ENCODE measurements around the gene PAEP.

Gene PAEP

DNA sequence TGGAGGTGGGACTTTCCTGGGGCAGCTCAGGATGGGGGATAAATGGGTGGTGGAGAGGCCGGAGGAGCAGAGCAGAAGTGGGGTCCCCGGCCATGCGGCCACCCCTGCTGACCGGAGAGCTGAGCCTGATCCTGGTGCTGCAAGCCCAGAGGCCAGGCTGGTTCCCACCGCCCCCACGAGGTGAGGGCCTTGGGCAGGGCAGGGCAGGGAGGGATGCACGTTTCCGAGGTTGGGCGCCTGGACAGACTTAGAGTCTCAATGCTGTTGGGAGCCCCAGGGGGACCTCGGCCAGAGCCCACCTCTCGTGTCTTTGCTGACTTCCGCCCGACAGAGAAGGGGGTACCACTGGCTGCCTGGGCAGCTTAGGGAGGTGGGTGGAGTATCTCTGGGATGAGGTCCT, 10.1 kb upstream of the PAEP start:
- DNase-seq: no peak

GRCh38 chr9:135552021-135552697, 9.4 kb upstream of the PAEP start:
- DNase-seq: no peak

- no peak for DNase-seq
These were observed 8.8 kb upstream of the PAEP start for GRCh38 chr9:135552698-135553171.

DNA sequence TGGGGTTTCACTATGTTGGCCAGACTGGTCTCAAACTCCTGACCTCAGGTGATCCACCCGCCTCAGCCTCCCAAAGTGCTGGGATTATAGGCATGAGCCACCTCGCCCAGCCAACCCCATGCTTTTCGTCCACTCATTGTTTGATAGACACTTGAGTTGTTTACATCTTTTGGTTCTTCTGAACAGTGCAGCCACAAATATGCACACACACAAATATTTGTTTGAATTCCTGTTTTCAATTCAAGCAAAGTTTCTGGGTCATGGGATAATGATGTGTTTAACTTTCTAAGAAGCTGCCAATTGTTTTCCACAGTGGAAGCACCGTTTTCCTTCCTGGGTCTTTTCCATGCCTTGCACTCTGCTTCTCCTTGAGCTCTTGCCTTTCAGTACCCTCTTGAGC, 6.8 kb upstream of the PAEP start:
- no peak for DNase-seq

DNA sequence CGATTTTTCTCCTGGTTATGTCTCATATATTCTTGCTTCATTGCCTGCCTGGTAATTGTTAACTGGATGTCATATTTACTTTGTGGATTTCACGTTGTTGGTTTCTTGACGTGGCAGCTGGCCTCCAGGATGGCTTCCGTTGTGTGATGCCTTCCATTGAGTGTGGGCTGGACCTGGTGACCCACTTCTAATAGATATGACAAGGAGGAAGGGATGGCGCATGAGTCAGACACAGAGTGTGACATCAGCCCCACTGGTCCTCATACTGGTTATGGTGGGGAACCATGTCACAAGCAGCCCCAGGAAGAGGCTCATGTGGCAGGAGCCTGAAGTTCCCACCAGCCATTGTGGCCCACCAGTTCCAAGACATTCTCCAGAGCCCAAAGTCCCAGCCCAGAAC, 6.4 kb upstream of the PAEP start:
- no peak for DNase-seq

- DNase-seq: no peak
These were observed 5.6 kb upstream of the PAEP start for GRCh38 chr9:135555910-135556309.

DNA sequence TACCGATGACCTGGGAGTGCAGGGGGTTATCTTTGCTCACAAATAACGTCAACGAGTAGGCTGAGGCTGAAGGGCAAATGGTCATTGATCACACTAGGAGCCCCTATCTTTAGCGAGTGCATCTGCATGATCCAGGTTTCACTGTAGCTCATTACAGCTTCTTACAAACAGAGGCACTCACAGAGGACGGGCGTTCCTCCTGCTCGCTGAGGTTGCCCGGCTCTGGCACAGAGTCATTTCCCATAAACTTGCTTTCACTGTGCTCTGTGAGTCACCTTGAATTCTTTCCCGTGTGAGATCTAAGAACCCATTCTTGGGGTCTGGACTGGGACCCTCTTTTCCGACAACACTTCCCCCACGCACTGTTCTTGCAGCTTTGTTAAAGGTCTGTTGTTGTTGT, 1.9 kb upstream of the PAEP start:
- no peak for DNase-seq

DNA sequence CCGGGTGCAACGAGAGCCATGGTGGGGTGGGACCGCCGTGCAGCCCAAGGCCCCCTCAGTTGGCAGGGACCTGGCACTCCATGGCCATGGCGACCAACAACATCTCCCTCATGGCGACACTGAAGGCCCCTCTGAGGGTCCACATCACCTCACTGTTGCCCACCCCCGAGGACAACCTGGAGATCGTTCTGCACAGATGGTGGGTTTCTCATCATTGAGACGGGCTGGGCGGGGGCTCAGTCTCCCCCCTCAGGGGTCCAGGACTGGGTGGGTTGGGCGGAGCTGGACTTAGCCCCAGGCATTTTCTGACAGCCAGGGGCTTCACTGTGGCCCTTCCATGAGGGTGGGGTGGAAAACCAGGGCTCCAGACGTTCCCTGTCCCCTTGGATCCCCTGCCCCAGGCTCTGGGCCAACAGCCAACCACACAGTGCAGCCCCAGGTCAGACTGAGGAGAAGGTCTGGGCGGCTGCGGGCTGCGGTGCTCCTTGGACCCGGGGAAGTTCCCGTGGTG, 734 bp downstream of the PAEP start:
- DNase-seq: no peak

DNA sequence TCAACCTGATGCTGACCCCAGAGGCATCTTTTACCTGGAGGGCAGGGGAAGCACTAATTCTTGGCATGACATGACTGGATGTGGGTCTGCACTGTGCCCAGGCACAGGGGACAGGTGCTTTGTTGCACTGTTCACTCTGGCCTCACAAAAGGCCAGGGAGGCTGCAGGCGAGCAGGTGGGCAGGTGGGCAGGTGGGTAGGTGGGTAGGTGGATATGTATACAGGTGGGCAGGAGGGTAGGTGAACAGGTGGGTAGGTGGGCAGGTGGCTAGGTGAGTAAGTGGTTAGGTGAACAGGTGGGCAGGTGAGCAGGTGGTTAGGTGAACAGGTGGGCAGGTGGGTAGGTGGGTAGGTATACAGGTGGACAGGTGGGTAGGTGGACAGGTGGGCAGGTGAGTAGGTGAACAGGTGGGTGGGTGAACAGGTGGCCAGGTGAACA, 1.5 kb downstream of the PAEP start:
- DNase-seq: no peak

DNA sequence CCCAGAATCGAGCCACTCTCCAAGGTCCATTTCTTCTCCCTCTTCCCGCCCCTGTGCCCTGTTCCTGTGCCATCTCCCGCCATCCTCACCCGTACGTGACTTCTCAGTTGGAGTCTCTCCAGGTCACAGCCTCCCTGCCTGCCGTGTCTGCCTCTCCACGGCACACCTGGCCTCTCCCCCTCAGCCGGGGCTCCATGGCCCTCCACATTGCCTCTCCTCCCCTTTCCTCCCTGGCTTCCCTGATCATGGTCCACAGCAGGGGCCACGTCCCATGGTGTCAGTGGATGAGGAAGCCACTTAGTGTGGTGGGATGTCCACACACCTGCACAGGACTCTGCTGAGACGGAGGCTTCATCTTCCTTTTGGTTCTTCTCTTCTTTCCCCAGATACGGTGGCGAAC, 2.3 kb downstream of the PAEP start:
- DNase-seq: no peak

DNA sequence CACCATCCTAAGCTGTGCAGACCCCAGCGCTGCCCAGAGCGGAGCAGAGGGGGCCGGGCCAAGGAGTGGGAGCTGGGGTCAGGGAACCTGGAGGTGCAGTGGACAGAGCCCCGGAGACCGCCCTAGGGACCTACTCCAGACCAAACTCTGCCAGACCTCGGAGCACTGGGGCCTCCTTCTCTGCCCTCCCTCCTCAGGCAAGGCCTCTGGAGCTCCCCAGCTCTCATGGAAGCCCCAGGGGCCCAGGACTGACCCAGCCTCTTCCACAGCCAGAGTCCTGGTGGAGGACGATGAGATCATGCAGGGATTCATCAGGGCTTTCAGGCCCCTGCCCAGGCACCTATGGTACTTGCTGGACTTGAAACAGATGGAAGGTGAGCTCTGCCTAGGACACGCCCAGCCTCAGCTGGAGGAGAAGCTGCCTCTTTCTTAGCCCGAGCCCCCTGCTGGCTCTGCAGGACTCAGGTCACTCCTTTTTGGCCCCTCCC, 3.6 kb downstream of the PAEP start:
- no peak for DNase-seq

DNA sequence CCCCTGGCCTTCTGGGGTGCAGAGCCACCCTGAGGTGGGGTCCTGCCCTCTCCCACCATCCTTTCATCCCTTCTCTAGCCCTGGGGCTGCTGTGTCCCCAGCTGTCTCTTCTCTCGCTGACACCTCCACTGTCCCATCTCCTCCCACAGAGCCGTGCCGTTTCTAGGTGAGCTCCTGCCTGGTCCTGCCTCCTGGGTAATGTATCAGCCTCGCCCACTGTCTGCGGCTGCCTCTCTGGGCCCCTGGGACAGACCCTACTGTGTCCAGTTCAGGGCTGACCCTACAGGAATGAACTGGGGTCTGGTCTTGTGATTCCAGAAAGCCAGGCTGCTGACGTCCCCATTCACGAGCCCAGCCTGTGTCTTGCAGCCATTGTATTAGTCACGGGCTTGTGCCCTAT, 4.1 kb downstream of the PAEP start:
- no peak for DNase-seq

- DNase-seq: no peak
These were observed 5.0 kb downstream of the PAEP start for GRCh38 chr9:135566552-135566951.

GRCh38 chr9:135567311-135567710, 5.8 kb downstream of the PAEP start:
- DNase-seq: no peak

GRCh38 chr9:135568026-135568425, 6.5 kb downstream of the PAEP start:
- no peak for DNase-seq

DNA sequence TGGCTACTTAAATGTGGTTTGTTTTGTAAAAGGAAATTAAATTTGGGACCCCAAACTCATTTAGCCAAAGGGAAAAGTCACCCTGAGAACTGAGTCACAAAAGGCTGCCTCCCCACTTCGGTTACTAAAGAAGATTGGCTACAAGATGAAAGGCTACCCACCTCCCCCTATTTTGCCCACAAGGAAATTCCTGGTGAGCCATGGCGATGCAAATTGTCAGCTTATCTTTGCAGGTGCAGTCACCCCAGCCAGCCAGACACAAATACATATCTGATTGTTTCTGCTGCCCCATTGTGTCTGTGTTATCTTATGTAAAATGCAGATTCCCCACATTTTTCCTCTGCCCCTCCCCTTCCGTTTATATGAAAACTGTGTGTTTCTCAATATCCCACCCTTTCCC, 8.9 kb downstream of the PAEP start:
- DNase-seq: no peak

- no peak for DNase-seq
These were observed 10.7 kb downstream of the PAEP start for GRCh38 chr9:135572233-135572632.

DNA sequence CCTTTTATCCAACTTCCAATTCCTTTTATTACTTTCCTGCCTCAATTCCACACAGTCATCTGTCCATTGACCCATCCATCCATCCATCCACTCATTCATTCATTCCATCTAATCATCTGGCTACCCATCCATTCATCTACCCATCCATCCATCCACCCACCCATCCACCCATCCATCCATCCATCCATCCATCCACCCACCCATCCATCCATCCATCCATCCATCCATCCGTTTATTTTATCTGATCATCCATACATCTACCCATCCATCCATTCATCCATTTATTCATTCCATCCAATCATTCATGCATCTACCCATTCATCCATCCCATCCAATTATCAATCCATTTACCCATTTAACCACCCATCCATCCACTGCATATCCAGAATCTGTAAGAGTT, 11.6 kb downstream of the PAEP start:
- no peak for DNase-seq

GRCh38 chr9:135574331-135574730, 12.8 kb downstream of the PAEP start:
- DNase-seq: no peak

DNA sequence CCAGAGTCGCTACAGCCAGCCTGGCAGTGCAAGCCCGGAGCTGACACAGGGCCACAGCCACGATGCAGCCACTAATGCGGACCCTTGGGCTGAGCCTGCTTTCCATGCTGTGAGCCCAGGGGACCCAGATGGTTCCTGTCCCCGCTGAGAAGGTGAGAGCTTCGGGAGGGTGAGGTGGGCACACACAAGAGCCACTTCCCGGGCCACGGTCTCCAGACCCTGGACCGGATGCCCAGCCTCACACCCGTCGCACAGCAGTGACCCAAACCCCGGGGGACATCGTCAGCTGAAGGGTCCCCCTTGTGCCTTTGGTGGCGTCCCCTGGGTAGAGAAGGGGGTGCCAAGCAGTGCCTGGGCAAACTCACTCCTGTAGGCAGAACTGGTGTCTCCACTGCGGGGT, 13.4 kb downstream of the PAEP start:
- DNase-seq: no peak

DNA sequence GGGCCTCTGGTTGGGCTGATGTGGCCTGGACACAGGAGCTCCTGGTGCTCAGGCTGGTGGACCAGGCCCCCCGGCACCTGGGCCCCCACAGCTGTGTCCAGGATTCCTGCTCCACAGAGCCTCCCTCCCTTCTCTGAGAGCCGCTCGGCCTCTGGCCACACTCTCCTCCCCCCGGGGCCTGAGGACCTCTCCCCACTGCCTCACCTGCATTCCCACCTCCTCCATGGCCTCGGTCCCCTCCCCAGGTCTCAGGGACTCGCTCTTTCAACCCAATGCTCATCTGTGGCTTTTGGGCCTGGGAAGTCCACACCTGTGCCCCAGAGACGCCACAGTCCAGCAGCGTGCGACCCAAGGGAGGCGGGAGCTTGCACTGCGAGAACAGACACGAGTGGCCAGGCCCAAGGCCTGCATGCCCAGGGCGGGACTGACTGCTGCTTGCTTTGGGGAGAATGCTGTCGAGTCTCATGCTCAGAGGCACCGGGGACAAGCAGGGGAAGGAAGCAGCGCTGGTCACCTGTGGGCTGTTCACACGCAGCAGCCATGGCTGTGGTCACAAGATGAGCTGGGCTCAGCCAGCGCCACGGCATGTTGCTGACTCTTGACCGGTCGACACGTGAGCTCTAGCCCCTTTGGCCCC, 14.6 kb downstream of the PAEP start:
- no peak for DNase-seq

DNA sequence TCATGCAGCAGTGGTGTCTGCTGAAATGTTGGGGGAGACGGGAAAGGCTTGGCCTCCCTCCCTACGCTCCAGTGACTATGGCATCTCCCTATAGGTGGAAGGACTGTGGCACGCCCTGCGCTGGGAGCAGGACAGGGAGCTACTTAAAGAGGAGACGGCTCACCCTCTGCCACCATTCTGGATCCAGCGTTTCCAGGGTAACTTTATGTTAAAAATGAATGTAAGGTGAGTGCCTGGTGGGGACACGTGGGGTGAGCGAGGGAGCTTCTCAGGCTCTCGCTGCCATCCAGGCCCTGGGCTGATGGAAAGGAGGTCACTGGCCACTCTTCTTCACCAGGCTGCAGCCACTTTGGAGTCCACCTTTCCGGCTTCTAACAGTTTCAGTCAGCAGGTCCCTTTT, 15.7 kb downstream of the PAEP start:
- DNase-seq: no peak

- DNase-seq: no peak
These were observed 17.8 kb downstream of the PAEP start for GRCh38 chr9:135579356-135579755.

GRCh38 chr9:135579889-135580660, 18.5 kb downstream of the PAEP start:
- DNase-seq: no peak
